ENCODE measurements around the gene RECQL5. TPM values are rescaled to one million over a fixed set of nuclear protein-coding genes. Genes with fewer than 3 reads are reported as not detected.

The RECQL5 gene
- total RNA-seq, 1 experiment from 2014 or later: 40.0 TPM

GRCh38 chr17:75695830-75696271, 28.9 kb upstream of the RECQL5 start:
- Histone ChIP-seq H2BK12ac (ENCODE audit: insufficient read length, low read depth, low read length) (no peak overlapping the region), H4K20me1 (ENCODE audit: control insufficient read depth, insufficient read depth, insufficient read length) (no peaks in the 10 kb centered on the region), H3K79me1 (ENCODE audit: insufficient read depth, low read depth, low read length, poor library complexity, severe bottlenecking) (no peaks in the 10 kb centered on the region), H3K27me3 (ENCODE audit: insufficient read depth, low read length) (no peaks in the 10 kb centered on the region), H3K9ac (ENCODE audit: extremely low read depth, insufficient read length, low read length) (no peak overlapping the region), H3K9me3 (ENCODE audit: control insufficient read depth, low read depth, low read length) (no peaks in the 10 kb centered on the region), H3K23me2 (ENCODE audit: insufficient read length, low read depth, low read length, poor library complexity, severe bottlenecking) (no peaks in the 10 kb centered on the region), H3K4me2 (ENCODE audit: insufficient read depth, insufficient read length, low read length) (no peak overlapping the region), H3K27ac (ENCODE audit: insufficient read length, low read depth, low read length) (no peak overlapping the region), H3K14ac (ENCODE audit: insufficient read depth, low read length) (no peak overlapping the region), H2BK15ac (ENCODE audit: low read depth, low read length) (no peak overlapping the region), H2BK20ac (ENCODE audit: low read depth, low read length, poor library complexity, severe bottlenecking) (no peak overlapping the region), H4K91ac (ENCODE audit: insufficient read length, low read depth, low read length) (no peak overlapping the region), H3T11ph (ENCODE audit: low read length) (no peak overlapping the region), H3K56ac (ENCODE audit: insufficient read length, low read depth, low read length) (no peak overlapping the region), H2AK5ac (ENCODE audit: insufficient read length, low read length) (no peak overlapping the region), H2BK120ac (ENCODE audit: low read depth, low read length, poor library complexity, severe bottlenecking) (no peak overlapping the region), H3K4me1 (ENCODE audit: insufficient read depth, low read length) (no peaks in the 10 kb centered on the region), H3K23ac (ENCODE audit: insufficient read length, low read depth, low read length) (no peak overlapping the region), H4K8ac (replicated peaks; ENCODE audit: insufficient read length, low read depth, low read length) (no peak overlapping the region), H3K18ac (ENCODE audit: insufficient read length, low read depth, low read length) (no peak overlapping the region), H3K79me2 (ENCODE audit: insufficient read depth, low read length) (no peaks in the 10 kb centered on the region), H2AFZ (ENCODE audit: low read length) (no peak overlapping the region), H4K5ac (ENCODE audit: insufficient read length, low read depth, low read length) (no peak overlapping the region), H2BK5ac (ENCODE audit: insufficient read length, low read length) (no peak overlapping the region), H3K4ac (ENCODE audit: low read depth, low read length) (no peak overlapping the region)
- no CpG with 5 or more reads among the region's 12 CpGs for WGBS (ENCODE audit: extremely low coverage, insufficient read length, low lambda C conversion rate)
- no peak overlapping the region for H3K27ac Mint-ChIP-seq
- H3K27me3 Mint-ChIP-seq (ENCODE audit: low read depth): no peaks in the 10 kb centered on the region
- peaks cover 31 to 36% of the 10 kb centered on the region in 2 experiments for H3K4me1 Mint-ChIP-seq
- H3K36me3 Mint-ChIP-seq (ENCODE audit: insufficient read depth in 1 of 3, low read depth in 3 of 3): peaks cover 17 to 55% (median 38%) of the 10 kb centered on the region in 3 experiments
- TF ChIP-seq CTCF (conservative IDR thresholded peaks at IDR 0.05): no peak
- H3K9me3 Mint-ChIP-seq: no peaks in the 10 kb centered on the region
- DNase-seq: no peak
- H3K4me3 Mint-ChIP-seq: no peak overlapping the region

All from H9 (cell line).